BJ (cell line): ENCODE results near the gene ZEB2. TPM values are rescaled to one million over a fixed set of nuclear protein-coding genes. Genes with fewer than 3 reads are reported as not detected.

ENCODE experiments used
- CTCF ChIA-PET: fragments of 350-600 bp; formaldehyde crosslinking; extraction: SDS; loops from one replicate; lab custom pipeline; 2021; ENCODE audit warnings: antibody characterized with exemption, inconsistent platforms; lab: Yijun Ruan, JAX
- POLR2A ChIA-PET: fragments of 300-600 bp; sonication (Branson Sonifier 250); formaldehyde crosslinking; extraction: SDS; loops from one replicate; lab custom pipeline; 2021; ENCODE audit warnings: antibody characterized with exemption; lab: Charles Lee
- DNase-seq: peaks from one replicate; pipeline ENCODE4 v3.0.0-alpha.2; 2011; ENCODE audit warnings: low read depth
- H3K27me3 ChIP-seq: 2 replicates; pipeline ENCODE4 v1.6.0; 2011; ENCODE audit warnings: low read length; ENCODE audit not compliant: control insufficient read depth, insufficient read depth
- H3K36me3 ChIP-seq: 2 replicates; pipeline ENCODE4 v1.5.1; 2011; ENCODE audit warnings: low read length; ENCODE audit not compliant: control insufficient read depth, insufficient read depth
- H3K4me3 ChIP-seq: 2 replicates; pipeline ENCODE4 v1.5.1; 2011; ENCODE audit warnings: low read depth, mild to moderate bottlenecking, control low read depth, low read length
- CTCF ChIP-seq: IDR thresholded peaks from 2 replicates; pipeline ENCODE4 v1.5.1; 2011; ENCODE audit warnings: low read depth, mild to moderate bottlenecking, control low read depth, inconsistent platforms, low read length, moderate library complexity; ENCODE audit not compliant: insufficient read depth
- polyA plus RNA-seq: library from polyadenylated mRNA; depleted of rRNA; stranded (reverse); fragments of >200 nt; gene quantifications from 2 replicates; pipeline ENCODE4 v1.2.3, GENCODE V29; 2011

The ZEB2 gene
- polyA plus RNA-seq, 1 experiment = 60.2 TPM

GRCh38 chr2:144533221-144533620, 13.3 kb upstream of the ZEB2 start:
- ChIA-PET POLR2A (no interaction called here), CTCF (no interaction called here)
- no peaks in the 10 kb centered on the region for H3K36me3 ChIP-seq
- H3K27me3 ChIP-seq = no peaks in the 10 kb centered on the region
- no peak for TF ChIP-seq CTCF
- no peak for DNase-seq
- no peak overlapping the region for H3K4me3 ChIP-seq

DNA sequence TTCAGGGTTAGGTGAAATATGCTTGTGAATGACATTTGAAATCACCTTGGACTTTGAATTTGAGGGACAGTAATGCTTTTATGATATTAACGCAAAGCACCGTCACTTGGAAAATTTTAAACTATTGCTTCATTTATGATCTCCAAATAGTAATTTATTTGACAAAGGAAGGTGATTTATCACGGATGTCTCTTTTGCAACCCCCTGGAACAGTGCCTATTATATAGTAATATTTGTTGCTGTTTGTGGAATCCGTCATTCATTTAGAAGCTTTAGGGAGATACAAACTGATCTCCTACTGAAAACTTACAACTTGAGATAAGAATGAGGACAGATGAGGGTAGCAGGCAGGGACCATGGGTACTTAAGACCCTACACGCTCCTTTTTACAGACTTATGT, 10.7 kb upstream of the ZEB2 start:
- POLR2A ChIA-PET = no interaction called here
- Histone ChIP-seq H3K4me3 (no peak overlapping the region), H3K27me3 (no peaks in the 10 kb centered on the region), H3K36me3 (no peaks in the 10 kb centered on the region)
- CTCF ChIA-PET = interaction anchor here (1.0 kb wide), 1 partner anchor 20 kb away, joined by 3 read pairs; no protein-coding TSS in a partner anchor
- no peak for TF ChIP-seq CTCF
- no peak for DNase-seq

GRCh38 chr2:144529841-144530240, 9.9 kb upstream of the ZEB2 start:
- CTCF ChIA-PET = interaction anchor here (0.7 kb wide), 1 partner anchor 185 kb away, joined by 3 read pairs; no protein-coding TSS in a partner anchor
- no peaks in the 10 kb centered on the region for H3K27me3 ChIP-seq
- POLR2A ChIA-PET = no interaction called here
- no peak for TF ChIP-seq CTCF
- no peaks in the 10 kb centered on the region for H3K36me3 ChIP-seq
- no peak for DNase-seq
- no peak overlapping the region for H3K4me3 ChIP-seq

DNA sequence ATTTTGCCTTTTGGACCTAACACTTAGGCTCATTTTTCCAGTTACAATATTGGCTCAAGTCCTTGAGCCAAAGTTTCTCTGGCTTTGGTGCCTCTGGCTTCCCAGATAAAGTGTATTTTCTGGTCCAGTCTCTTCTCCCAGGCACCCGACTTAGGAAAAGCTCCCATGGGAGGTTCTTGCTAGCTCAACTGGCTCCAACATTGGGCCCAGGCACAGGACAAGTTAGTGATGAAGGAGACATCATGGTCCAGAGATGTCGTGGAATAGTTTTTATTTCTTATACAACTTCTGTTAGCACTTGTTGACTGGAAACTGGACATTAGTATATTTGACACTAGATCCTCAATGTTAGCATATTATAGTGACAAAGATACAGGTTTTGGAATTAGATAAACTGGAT, 8.2 kb upstream of the ZEB2 start:
- CTCF ChIA-PET = no interaction called here
- Histone ChIP-seq H3K27me3 (no peaks in the 10 kb centered on the region), H3K4me3 (no peak overlapping the region), H3K36me3 (no peaks in the 10 kb centered on the region)
- DNase-seq = no peak
- no peak for TF ChIP-seq CTCF
- POLR2A ChIA-PET = no interaction called here

GRCh38 chr2:144526831-144527230, 6.9 kb upstream of the ZEB2 start:
- no peak for TF ChIP-seq CTCF
- POLR2A ChIA-PET = interaction anchor here (0.5 kb wide), 1 partner anchor 13 kb away, joined by 6 read pairs; no protein-coding TSS in a partner anchor
- CTCF ChIA-PET = interaction anchor here (1.0 kb wide), 1 partner anchor 10 kb away, joined by 3 read pairs; no protein-coding TSS in a partner anchor
- H3K27me3 ChIP-seq = no peaks in the 10 kb centered on the region
- H3K4me3 ChIP-seq = no peak overlapping the region
- no peak for DNase-seq
- H3K36me3 ChIP-seq = no peaks in the 10 kb centered on the region
